C4-2B (cell line): ENCODE data around the gene TMEM51.
"Not testable (repeated sequence)": the region's sequence is repeated elsewhere in the genome, so short reads cannot be mapped to it uniquely, and the experiment has no call there.

Experiments
- H3K27ac ChIP-seq: fragments of 450-650 bp; 2 replicates; pipeline ENCODE4 v1.5.1; 2017
- CTCF ChIP-seq: fragments of 450-650 bp; conservative IDR thresholded peaks from 2 replicates; pipeline ENCODE4 v1.5.1; 2017; ENCODE audit warnings: mild to moderate bottlenecking
- ZFX ChIP-seq: fragments of 450-650 bp; IDR thresholded peaks from 2 replicates; pipeline ENCODE4 v1.6.1; 2017

The TMEM51 gene

DNA sequence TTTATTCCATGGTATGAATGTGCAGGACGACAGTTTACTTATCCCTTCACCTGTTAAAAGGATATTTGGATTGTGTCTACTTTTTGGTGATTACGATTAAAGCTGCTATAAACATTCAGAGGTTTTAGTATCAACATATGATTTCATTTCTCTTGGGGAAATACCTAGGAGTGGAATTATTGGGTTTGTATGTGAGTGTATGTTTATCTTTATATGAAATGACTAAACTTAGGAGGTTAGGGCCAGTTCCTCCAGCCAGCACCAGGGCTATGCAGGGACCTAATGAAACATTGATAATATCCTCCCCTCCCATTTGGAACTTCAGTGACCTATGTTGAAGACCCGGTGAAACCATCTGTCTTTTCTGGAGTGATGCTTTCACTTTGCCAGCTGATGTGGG, 13.8 kb downstream of the TMEM51 start:
- TF ChIP-seq ZFX, result no peak
- TF ChIP-seq CTCF, result no peak
- no peak overlapping the region for H3K27ac ChIP-seq

- no peak for TF ChIP-seq CTCF
- TF ChIP-seq ZFX, result no peak
- H3K27ac ChIP-seq, result no peak overlapping the region
These were observed 14.9 kb downstream of the TMEM51 start for GRCh38 chr1:15168479-15168878.

DNA sequence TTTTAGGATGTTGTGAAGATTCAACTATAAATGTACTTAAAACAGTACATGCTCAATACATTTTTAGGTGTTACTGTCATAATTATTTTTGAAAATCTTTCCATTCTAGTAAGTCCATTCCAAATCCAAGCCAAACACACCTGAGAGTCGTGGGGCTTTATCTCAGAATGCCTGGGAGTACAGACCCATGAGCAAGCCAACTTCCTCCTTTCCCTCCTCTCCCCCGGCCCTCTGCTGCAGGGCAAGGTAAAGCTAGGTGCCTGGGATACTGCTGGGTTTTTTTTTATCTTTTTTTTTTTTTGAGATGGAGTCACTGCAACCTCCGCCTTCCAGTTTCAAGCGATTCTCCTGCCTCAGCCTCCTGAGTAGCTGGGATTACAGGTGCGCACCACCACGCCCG, 16.5 kb downstream of the TMEM51 start:
- TF ChIP-seq CTCF, result no peak
- no peak for TF ChIP-seq ZFX
- no peak overlapping the region for H3K27ac ChIP-seq

DNA sequence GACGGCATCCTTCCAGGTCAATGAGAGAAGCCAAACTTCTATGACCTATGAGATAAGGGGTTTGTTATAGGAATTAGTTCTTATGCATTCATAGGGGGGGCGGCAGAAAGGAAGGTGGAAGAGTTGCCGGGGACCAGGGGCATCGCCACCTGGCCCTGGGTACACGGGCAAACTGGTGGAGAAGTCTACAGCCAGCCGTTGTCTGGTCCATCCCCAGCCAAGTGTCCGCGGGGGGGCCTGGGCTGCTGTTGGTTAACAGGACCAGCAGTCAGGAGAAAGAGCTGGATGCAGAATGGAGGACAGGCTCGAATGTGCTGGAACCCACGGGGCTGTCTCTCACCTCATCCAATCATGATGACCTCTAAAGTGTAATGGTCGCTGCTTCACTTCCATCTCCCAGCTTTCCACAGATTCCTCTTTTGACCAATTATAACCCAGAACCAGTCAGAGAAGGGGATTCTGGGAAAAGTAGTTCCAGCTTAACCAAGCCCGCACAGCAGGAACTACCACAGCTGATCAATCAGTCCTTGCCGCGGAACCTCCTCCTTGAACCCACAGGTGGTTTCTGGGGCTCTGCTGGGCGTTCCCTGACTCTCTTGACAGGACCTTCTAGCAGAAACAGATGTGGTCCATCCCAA, 17.8 kb downstream of the TMEM51 start:
- no peak for TF ChIP-seq CTCF
- no peak for TF ChIP-seq ZFX
- H3K27ac ChIP-seq, result no peak overlapping the region

DNA sequence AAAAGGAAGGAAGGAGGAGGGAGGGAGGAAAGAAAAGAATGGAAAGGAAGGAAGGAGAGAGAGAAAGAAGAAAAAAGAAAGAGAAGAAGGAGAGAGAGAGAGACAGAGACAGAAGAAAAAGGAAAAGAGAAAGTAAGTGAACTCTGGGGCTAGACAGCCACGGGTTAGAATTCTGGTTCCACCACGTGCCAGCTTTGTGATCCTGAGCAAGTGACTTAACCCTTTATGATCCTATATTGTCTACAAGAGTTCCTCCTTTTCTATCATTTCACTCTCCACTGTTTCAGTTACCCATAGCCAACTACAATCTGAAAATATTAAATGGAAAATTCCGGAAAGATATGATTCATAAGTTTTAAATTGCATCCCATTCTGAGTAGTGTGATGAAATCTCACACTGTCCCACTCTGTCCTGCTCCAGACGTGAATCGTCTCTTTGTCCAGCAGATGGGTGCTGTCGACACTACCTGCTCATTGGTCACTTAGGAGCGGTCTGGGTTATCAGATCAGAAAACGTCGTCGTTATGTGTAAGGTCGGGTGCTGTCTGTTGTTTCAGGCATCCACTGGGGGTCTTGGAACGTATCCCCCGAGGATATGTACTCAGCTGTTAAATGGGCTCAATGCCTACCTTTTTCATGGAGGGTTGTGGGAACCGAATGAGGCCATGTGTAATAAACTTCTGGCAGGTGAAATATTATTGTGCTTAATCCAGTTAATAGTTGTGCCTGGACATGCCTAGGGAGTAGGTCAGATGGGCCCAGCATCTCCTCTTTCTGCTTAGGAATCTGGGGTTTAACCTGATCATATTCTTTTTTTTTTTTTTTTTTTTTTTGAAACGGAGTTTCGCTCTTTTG, 19.1 kb downstream of the TMEM51 start:
- TF ChIP-seq CTCF (no peak), ZFX (no peak)
- no peak overlapping the region for H3K27ac ChIP-seq

GRCh38 chr1:15173863-15174614, 20.5 kb downstream of the TMEM51 start:
- TF ChIP-seq ZFX (no peak), CTCF (no peak)
- H3K27ac ChIP-seq, result no peak overlapping the region

DNA sequence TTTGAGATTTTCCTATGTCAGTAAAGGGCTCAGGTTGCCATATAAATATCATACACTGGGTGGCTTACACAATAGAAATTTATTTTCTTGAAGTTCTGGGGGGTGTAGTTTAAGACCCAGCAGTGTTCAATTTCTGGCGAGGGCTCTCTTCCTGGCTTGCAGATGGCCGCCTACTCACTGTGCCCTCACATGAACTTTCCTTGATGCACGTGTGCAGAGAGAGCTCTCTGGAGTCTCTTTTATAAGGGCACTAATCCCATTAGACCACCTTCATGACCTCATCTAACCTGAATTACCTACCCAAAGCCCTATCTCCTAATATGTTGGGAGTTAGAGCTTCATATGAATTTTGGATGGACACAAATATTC, 21.1 kb downstream of the TMEM51 start:
- no peak overlapping the region for H3K27ac ChIP-seq
- TF ChIP-seq ZFX (no peak), CTCF (no peak)

GRCh38 chr1:15175324-15176094, 22.0 kb downstream of the TMEM51 start:
- H3K27ac ChIP-seq, result not testable (repeated sequence)
